ENCODE data around the gene PMM1. TPM values are rescaled to one million over a fixed set of nuclear protein-coding genes. Genes with fewer than 3 reads are reported as not detected.

Gene PMM1
- total RNA-seq, 1 donor from 2014 or later, result 21.4 TPM

DNA sequence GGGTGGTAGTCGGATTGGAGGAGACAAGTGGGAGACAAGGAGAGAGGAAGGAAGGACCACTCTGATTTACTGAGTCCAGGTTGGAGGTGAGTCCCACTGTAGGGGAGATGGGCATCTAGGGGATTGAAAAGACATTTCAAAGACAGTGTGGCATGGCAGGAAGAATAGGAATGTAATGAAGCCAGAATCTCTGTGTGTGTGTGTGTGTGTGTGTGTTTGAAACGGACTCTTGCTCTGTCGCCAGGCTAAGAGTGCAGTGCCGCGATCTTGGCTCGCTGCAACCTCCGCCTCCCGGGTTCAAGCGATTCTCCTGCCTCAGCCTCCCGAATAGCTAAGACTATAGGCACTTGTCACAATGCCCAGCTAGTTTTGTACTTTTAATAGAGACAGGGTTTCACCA lies 33.1 kb downstream of the PMM1 start:
- intact Hi-C loops (cut with micrococcal nuclease), result no loop called here
- Mint-ChIP-seq H3K9me3 (no peaks in the 10 kb centered on the region), H3K27ac (no peak overlapping the region), H3K27me3 (ENCODE audit: insufficient read depth) (peaks cover 22% of the 10 kb centered on the region), H3K4me1 (ENCODE audit: low read depth) (no peaks in the 10 kb centered on the region), H3K4me3 (no peak overlapping the region), H3K36me3 (ENCODE audit: low read depth) (no peaks in the 10 kb centered on the region)
- no peak for DNase-seq (ENCODE audit: low spot score)

- Mint-ChIP-seq H3K27me3 (ENCODE audit: insufficient read depth) (peaks cover 18% of the 10 kb centered on the region), H3K4me3 (no peak overlapping the region), H3K36me3 (ENCODE audit: low read depth) (no peaks in the 10 kb centered on the region), H3K9me3 (no peaks in the 10 kb centered on the region), H3K27ac (no peak overlapping the region), H3K4me1 (ENCODE audit: low read depth) (no peaks in the 10 kb centered on the region)
- no peak for DNase-seq (ENCODE audit: low spot score)
- intact Hi-C loops (cut with micrococcal nuclease), result no loop called here
Measured at GRCh38 chr22:41555325-41555982, 34.2 kb downstream of the PMM1 start.

DNA sequence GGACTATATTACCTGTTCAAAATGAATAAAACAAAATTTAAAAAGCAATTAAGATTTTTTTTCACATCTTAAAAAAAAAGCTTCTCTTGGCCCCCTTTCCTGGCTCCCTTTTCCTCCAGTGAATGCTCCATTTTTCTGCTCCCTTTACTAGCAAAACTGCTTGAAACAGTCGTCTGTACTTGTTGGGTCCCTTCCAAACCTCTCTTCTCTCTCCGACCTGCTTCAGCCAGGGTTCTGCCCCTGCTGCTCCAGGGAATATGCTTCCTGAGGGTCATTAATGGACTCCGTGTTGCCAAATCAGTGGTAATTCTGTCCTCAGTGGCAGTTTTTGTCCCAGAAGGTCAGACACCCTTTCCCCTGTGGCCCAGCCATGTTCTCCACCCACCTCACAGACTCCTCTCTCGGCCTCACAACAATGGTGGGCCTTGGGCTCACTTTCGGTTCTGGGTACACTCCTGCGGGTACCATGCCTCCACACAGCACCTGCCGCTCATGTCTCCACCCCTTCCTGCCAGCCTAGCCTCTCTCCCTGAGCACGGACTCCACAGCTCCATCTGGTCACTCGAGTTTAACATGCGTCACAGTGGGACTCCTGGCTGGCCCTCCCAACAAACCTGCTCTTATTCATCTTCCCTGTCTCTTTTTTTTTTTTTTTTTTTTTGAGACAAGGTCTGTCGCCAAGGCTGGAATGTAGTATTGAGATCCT lies 37.6 kb downstream of the PMM1 start:
- no peak for DNase-seq (ENCODE audit: low spot score)
- Mint-ChIP-seq H3K27ac (no peak overlapping the region), H3K4me1 (ENCODE audit: low read depth) (no peaks in the 10 kb centered on the region), H3K9me3 (no peaks in the 10 kb centered on the region), H3K4me3 (no peak overlapping the region), H3K27me3 (ENCODE audit: insufficient read depth) (peaks cover 7% of the 10 kb centered on the region), H3K36me3 (ENCODE audit: low read depth) (no peaks in the 10 kb centered on the region)
- intact Hi-C loops (cut with micrococcal nuclease), result no loop called here

- peaks cover 7% of the 10 kb centered on the region for H3K27me3 Mint-ChIP-seq (ENCODE audit: insufficient read depth)
- H3K4me3 Mint-ChIP-seq, result no peak overlapping the region
- intact Hi-C loops (cut with micrococcal nuclease), result no loop called here
- no peak overlapping the region for H3K27ac Mint-ChIP-seq
- no peak for DNase-seq (ENCODE audit: low spot score)
- H3K4me1 Mint-ChIP-seq (ENCODE audit: low read depth), result no peaks in the 10 kb centered on the region
- H3K9me3 Mint-ChIP-seq, result no peaks in the 10 kb centered on the region
- H3K36me3 Mint-ChIP-seq (ENCODE audit: low read depth), result no peaks in the 10 kb centered on the region
Measured at GRCh38 chr22:41550952-41551491, 38.6 kb downstream of the PMM1 start.

- no peak overlapping the region for H3K27ac Mint-ChIP-seq
- no peak for DNase-seq (ENCODE audit: low spot score)
- intact Hi-C loops (cut with micrococcal nuclease), result no loop called here
Measured at GRCh38 chr22:41548830-41549211, 40.8 kb downstream of the PMM1 start.

GRCh38 chr22:41544671-41545476 lies 44.8 kb downstream of the PMM1 start:
- Mint-ChIP-seq H3K27me3 (ENCODE audit: insufficient read depth) (peaks cover 5% of the 10 kb centered on the region), H3K9me3 (no peaks in the 10 kb centered on the region), H3K4me3 (peak overlapping the region; percentile 93), H3K36me3 (ENCODE audit: low read depth) (peaks cover 4% of the 10 kb centered on the region), H3K27ac (peak overlapping the region; percentile 84), H3K4me1 (ENCODE audit: low read depth) (peaks cover 40% of the 10 kb centered on the region)
- intact Hi-C loops (cut with micrococcal nuclease), result loop anchor here (1.0 kb wide), 5 partner anchors 45 to 259 kb away; partner anchors contain the start of genes DESI1, PHF5A, RANGAP1 and XRCC6
- no peak for DNase-seq (ENCODE audit: low spot score)

More at GRCh38 chr22:41548830-41549211, 40.8 kb downstream of the PMM1 start:
- peaks cover 10% of the 10 kb centered on the region for H3K4me1 Mint-ChIP-seq (ENCODE audit: low read depth)
- peaks cover 11% of the 10 kb centered on the region for H3K27me3 Mint-ChIP-seq (ENCODE audit: insufficient read depth)
- H3K9me3 Mint-ChIP-seq, result no peaks in the 10 kb centered on the region
- no peak overlapping the region for H3K4me3 Mint-ChIP-seq
- no peaks in the 10 kb centered on the region for H3K36me3 Mint-ChIP-seq (ENCODE audit: low read depth)

DNA sequence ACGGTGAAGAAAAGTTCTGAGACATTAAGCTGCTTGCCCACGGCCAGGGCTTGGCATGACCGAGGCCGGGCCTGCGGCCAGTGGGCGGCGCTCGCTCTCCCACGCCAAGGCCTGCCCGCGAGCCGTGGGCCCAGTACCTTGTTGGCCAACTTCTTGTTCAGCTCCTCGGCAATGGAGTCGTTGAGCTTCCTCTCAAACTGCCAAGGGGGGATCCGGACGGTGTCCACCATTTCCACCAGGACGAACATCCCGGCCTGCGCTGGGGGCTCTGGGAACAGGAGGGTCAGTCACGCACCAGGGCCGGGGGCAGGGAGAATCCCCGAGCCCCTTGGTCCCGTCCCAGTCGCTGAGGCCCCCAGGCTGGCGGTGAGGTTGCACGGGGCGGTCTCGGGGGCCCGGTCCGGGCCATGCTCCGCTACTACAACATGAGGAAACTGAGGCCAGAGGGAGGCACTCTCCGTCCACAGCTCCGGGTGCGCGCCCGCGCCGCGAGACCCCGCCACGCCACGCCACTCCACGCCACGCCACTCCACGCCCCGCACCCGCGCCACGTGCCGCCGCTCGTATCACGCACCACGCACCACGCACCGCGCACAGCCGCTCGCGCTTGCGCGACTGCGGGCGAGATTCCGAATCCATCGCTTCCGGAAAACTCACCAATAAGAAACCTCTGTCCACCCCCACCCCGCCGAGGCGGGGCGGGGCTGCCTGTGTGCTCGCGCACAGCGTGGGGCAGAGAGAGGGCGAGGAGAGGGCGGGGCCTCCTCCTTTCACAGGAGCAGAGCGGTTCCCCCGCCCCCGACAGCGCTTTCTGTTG lies 45.6 kb downstream of the PMM1 start, which contains the start of gene POLR3H:
Gene POLR3H, minus strand, starts transcription at position 617 of the 817 bp plus-strand sequence. Its CDS starts 369 bp downstream, at position 248.
- H3K4me3 Mint-ChIP-seq, result peak within 1 kb of the TSS; percentile 93
- H3K9me3 Mint-ChIP-seq, result no peaks in the 10 kb centered on the region
- H3K4me1 Mint-ChIP-seq (ENCODE audit: low read depth), result peaks cover 40% of the 10 kb centered on the region
- H3K36me3 Mint-ChIP-seq (ENCODE audit: low read depth), result peaks cover 4% of the 10 kb centered on the region
- intact Hi-C loops (cut with micrococcal nuclease), result loop anchor here (1.0 kb wide), 5 partner anchors 46 to 258 kb away; partner anchors contain the start of genes DESI1, PHF5A, RANGAP1 and XRCC6
- peaks cover 3% of the 10 kb centered on the region for H3K27me3 Mint-ChIP-seq (ENCODE audit: insufficient read depth)
- DNase-seq (ENCODE audit: low spot score), result peak; percentile 97
- peak within 1 kb of the TSS; percentile 84 for H3K27ac Mint-ChIP-seq

GRCh38 chr22:41542224-41542623 lies 47.4 kb downstream of the PMM1 start:
- Mint-ChIP-seq H3K36me3 (ENCODE audit: low read depth) (peaks cover 4% of the 10 kb centered on the region), H3K9me3 (no peaks in the 10 kb centered on the region), H3K27me3 (ENCODE audit: insufficient read depth) (peaks cover 3% of the 10 kb centered on the region), H3K27ac (no peak overlapping the region), H3K4me3 (peak overlapping the region; percentile 93), H3K4me1 (ENCODE audit: low read depth) (peaks cover 40% of the 10 kb centered on the region)
- intact Hi-C loops (cut with micrococcal nuclease), result no loop called here
- no peak for DNase-seq (ENCODE audit: low spot score)

DNA sequence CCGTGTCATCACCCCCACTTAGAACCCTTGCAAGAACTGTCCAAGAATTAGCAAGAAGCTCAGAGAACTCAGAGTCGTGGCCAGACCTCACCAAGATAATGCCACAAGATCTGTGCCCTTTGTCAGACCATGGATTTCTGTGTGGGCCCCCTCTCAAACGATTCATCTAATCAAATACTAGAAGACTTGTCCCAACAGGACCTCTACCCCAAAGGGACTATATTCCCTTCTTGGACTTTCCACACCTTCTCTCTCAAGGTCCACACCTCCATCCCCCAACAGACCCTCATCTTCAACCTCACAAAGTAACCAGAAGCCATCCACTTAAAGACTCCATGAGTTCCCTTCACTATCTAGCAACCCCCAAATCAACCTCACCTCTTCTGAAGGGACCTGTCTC lies 48.2 kb downstream of the PMM1 start:
- Mint-ChIP-seq H3K4me1 (ENCODE audit: low read depth) (peaks cover 40% of the 10 kb centered on the region), H3K27ac (peak overlapping the region; percentile 1), H3K27me3 (ENCODE audit: insufficient read depth) (peaks cover 3% of the 10 kb centered on the region), H3K9me3 (no peaks in the 10 kb centered on the region), H3K36me3 (ENCODE audit: low read depth) (peaks cover 4% of the 10 kb centered on the region), H3K4me3 (peak overlapping the region; percentile 34)
- intact Hi-C loops (cut with micrococcal nuclease), result no loop called here
- no peak for DNase-seq (ENCODE audit: low spot score)

DNA sequence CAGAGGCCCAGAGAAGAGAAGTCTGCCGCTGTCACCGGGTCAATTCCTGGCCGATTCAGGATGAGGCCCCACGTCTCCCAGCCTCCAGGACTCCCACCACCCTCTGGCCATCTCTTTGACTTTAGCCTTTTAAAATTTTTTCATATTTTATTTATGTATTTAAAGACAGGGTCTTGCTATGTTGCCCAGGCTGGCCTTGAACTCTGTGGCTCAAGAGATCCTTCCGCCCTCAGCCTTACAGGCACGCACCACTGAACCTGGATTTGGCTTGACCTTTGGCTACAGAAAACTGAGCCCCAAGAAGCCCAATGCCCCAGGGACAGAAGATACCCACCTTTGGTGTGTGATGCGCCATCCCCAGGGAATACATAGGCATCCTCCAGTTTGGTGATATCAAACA lies 49.3 kb downstream of the PMM1 start:
- H3K27me3 Mint-ChIP-seq (ENCODE audit: insufficient read depth), result peaks cover 3% of the 10 kb centered on the region
- peaks cover 40% of the 10 kb centered on the region for H3K4me1 Mint-ChIP-seq (ENCODE audit: low read depth)
- no peak overlapping the region for H3K4me3 Mint-ChIP-seq
- H3K36me3 Mint-ChIP-seq (ENCODE audit: low read depth), result peaks cover 4% of the 10 kb centered on the region
- intact Hi-C loops (cut with micrococcal nuclease), result no loop called here
- no peaks in the 10 kb centered on the region for H3K9me3 Mint-ChIP-seq
- H3K27ac Mint-ChIP-seq, result no peak overlapping the region
- DNase-seq (ENCODE audit: low spot score), result no peak

GRCh38 chr22:41540006-41540315 lies 49.7 kb downstream of the PMM1 start:
- Mint-ChIP-seq H3K27me3 (ENCODE audit: insufficient read depth) (peaks cover 2% of the 10 kb centered on the region), H3K4me1 (ENCODE audit: low read depth) (peaks cover 36% of the 10 kb centered on the region), H3K4me3 (no peak overlapping the region), H3K9me3 (no peaks in the 10 kb centered on the region), H3K27ac (no peak overlapping the region), H3K36me3 (ENCODE audit: low read depth) (peaks cover 4% of the 10 kb centered on the region)
- intact Hi-C loops (cut with micrococcal nuclease), result no loop called here
- no peak for DNase-seq (ENCODE audit: low spot score)

Data from activated T-helper 1 cell treated with anti-CD3 and anti-CD28 coated beads, Interleukin-12 subunit alpha, Interleukin-12 subunit beta, Interleukin-2, Interleukin-4 antibody, amounts not matched to agents 30 ng/mL and 10 ng/mL and 1 ng/mL, durations not matched to agents 14 hours and 24 hours and 36 hours (primary cell).